DND-41 (cell line): ENCODE measurements around the gene ZCCHC2.

Source experiments
- ATAC-seq: fragments of 200-7000 bp; cut with Tn5 transposase; 3 replicates; pipeline ENCODE4 v1.9.1; 2021; ENCODE audit warnings: low read depth; ENCODE audit not compliant: insufficient read depth
- DNase-seq: peaks from one replicate; pipeline ENCODE4 v3.0.0-alpha.2; 2020
- H2AFZ ChIP-seq: 2 replicates; pipeline ENCODE4 v1.6.0; 2012; ENCODE audit warnings: low read depth, low read length
- H3K27ac ChIP-seq: 2 replicates; pipeline ENCODE4 v1.5.1; 2012; ENCODE audit warnings: low read length, inconsistent platforms
- H3K27me3 ChIP-seq: fragments of 200-600 bp; sonication (generic); 2 replicates; pipeline ENCODE4 v1.6.0; 2012; ENCODE audit warnings: low read length, mild to moderate bottlenecking, inconsistent platforms; ENCODE audit not compliant: insufficient read depth, poor library complexity
- H3K36me3 ChIP-seq: 2 replicates; pipeline ENCODE4 v1.5.1; 2012; ENCODE audit warnings: low read length, inconsistent platforms; ENCODE audit not compliant: insufficient read depth
- H3K4me1 ChIP-seq: 2 replicates; pipeline ENCODE4 v1.5.1; 2012; ENCODE audit warnings: mild to moderate bottlenecking, low read length; ENCODE audit not compliant: insufficient read depth
- H3K4me2 ChIP-seq: 2 replicates; pipeline ENCODE4 v1.6.0; 2012; ENCODE audit warnings: mild to moderate bottlenecking, moderate library complexity, low read length, inconsistent platforms; ENCODE audit not compliant: insufficient read depth
- H3K4me3 ChIP-seq, 2 experiments: fragments of 200-600 bp in 1 of 2; shearing (Covaris generic) in 1 of 2; 2 replicates each; pipeline ENCODE4 v1.5.1; 2012 to 2016; ENCODE audit warnings: inconsistent platforms in 2 of 2, low read length in 2 of 2, mild to moderate bottlenecking in 2 of 2, low read depth in 1 of 2, moderate library complexity in 1 of 2
- H3K79me2 ChIP-seq: 2 replicates; pipeline ENCODE4 v1.6.0; 2012; ENCODE audit warnings: low read length, inconsistent platforms; ENCODE audit not compliant: insufficient read depth
- H3K9ac ChIP-seq: 2 replicates; pipeline ENCODE4 v1.6.0; 2012; ENCODE audit warnings: low read depth, mild to moderate bottlenecking, inconsistent platforms, low read length, moderate library complexity
- H3K9me3 ChIP-seq: 2 replicates; pipeline ENCODE4 v1.5.1; 2012; ENCODE audit warnings: low read length, moderate library complexity, mild to moderate bottlenecking, inconsistent platforms; ENCODE audit not compliant: insufficient read depth, severe bottlenecking
- H4K20me1 ChIP-seq: 2 replicates; pipeline ENCODE4 v1.6.0; 2012; ENCODE audit warnings: low read length; ENCODE audit not compliant: insufficient read depth
- EZH2 ChIP-seq: IDR thresholded peaks from 3 replicates; pipeline ENCODE4 v1.6.1; 2012; ENCODE audit warnings: borderline replicate concordance, low read depth, mild to moderate bottlenecking, moderate library complexity, low read length, inconsistent platforms; ENCODE audit not compliant: severe bottlenecking
- TF ChIP-seq, protein P1 (sequence below): IDR thresholded peaks from 2 replicates; pipeline ENCODE4 v1.5.1; 2012; ENCODE audit warnings: borderline replicate concordance, low read length, moderate library complexity, mild to moderate bottlenecking; ENCODE audit not compliant: poor library complexity, severe bottlenecking; ENCODE audit errors: extremely low read depth

Gene ZCCHC2

DNA sequence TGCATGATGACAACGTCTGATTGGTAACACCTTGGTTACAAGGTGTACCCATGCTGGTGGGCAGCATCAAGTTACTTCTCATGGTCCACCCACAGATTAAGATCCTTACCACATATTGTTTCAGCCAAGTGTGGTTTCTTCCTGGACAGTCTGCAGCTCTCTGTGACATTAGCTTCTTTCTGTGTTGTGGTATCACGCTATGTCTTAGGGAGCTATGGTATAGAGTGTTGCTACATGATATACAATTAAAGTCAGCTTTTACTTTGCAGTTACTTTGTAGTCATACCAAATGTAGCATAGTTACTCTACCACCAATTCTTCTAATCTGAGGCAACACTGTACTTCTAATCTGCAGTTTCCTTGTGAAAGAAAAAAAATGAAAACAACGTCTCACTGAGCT lies 48.8 kb downstream of the ZCCHC2 start:
- DNase-seq, result no peak
- H3K4me2 ChIP-seq, result no peak overlapping the region
- ATAC-seq, result no peak
- H3K27me3 ChIP-seq, result no peaks in the 10 kb centered on the region
- H2AFZ ChIP-seq, result no peak overlapping the region
- H3K9ac ChIP-seq, result no peak overlapping the region
- H4K20me1 ChIP-seq, result no peaks in the 10 kb centered on the region
- no peak overlapping the region for H3K27ac ChIP-seq
- no peaks in the 10 kb centered on the region for H3K4me1 ChIP-seq
- TF ChIP-seq, protein P1, sequence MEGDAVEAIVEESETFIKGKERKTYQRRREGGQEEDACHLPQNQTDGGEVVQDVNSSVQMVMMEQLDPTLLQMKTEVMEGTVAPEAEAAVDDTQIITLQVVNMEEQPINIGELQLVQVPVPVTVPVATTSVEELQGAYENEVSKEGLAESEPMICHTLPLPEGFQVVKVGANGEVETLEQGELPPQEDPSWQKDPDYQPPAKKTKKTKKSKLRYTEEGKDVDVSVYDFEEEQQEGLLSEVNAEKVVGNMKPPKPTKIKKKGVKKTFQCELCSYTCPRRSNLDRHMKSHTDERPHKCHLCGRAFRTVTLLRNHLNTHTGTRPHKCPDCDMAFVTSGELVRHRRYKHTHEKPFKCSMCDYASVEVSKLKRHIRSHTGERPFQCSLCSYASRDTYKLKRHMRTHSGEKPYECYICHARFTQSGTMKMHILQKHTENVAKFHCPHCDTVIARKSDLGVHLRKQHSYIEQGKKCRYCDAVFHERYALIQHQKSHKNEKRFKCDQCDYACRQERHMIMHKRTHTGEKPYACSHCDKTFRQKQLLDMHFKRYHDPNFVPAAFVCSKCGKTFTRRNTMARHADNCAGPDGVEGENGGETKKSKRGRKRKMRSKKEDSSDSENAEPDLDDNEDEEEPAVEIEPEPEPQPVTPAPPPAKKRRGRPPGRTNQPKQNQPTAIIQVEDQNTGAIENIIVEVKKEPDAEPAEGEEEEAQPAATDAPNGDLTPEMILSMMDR, result no peak
- no peak overlapping the region for H3K4me3 ChIP-seq
- no peaks in the 10 kb centered on the region for H3K79me2 ChIP-seq
- no peaks in the 10 kb centered on the region for H3K9me3 ChIP-seq
- peaks cover 54% of the 10 kb centered on the region for H3K36me3 ChIP-seq

DNA sequence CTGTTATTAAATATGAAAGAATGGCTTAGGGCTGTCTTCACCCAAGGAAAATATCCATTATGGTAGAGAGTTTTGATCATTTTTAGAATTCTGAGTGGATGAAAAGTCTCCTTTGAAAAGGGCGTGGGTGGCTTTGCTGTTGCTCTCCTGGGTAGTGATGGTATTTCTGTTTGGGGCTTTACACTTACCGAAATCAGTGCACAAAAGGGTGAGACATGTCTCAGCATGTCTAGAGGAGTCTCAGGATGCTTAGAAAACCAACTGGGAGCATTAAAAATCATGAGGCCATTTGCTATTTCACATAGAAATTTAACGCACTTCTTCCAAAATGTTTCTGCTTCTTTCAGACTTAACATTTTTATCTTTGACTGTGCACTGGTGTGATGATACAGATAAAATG lies 49.6 kb downstream of the ZCCHC2 start:
- no peaks in the 10 kb centered on the region for H3K9me3 ChIP-seq
- no peak overlapping the region for H3K9ac ChIP-seq
- H3K36me3 ChIP-seq, result peaks cover 57% of the 10 kb centered on the region
- H3K4me2 ChIP-seq, result no peak overlapping the region
- ATAC-seq, result no peak
- no peak overlapping the region for H3K4me3 ChIP-seq
- H2AFZ ChIP-seq, result no peak overlapping the region
- DNase-seq, result no peak
- no peaks in the 10 kb centered on the region for H3K27me3 ChIP-seq
- H3K79me2 ChIP-seq, result no peaks in the 10 kb centered on the region
- no peak overlapping the region for H3K27ac ChIP-seq
- H3K4me1 ChIP-seq, result no peaks in the 10 kb centered on the region
- H4K20me1 ChIP-seq, result no peaks in the 10 kb centered on the region
- TF ChIP-seq, protein P1, result no peak
- TF ChIP-seq EZH2, result no peak

DNA sequence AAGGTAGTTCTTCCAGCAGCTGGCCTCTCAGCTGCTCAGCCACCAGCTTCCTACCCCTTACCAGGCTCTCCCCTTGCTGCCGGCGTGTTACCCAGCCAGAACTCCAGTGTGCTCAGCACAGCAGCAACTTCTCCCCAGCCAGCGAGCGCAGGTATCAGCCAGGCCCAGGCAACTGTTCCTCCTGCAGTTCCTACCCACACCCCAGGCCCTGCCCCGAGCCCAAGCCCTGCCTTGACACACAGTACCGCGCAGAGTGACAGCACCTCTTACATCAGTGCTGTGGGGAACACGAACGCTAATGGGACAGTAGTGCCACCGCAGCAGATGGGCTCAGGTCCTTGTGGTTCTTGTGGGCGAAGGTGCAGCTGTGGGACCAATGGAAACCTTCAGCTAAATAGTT lies 52.0 kb downstream of the ZCCHC2 start:
- Histone ChIP-seq H3K36me3 (peaks cover 52% of the 10 kb centered on the region), H3K27me3 (no peaks in the 10 kb centered on the region), H3K4me3 (no peak overlapping the region), H2AFZ (no peak overlapping the region), H3K27ac (no peak overlapping the region), H3K79me2 (no peaks in the 10 kb centered on the region), H3K9ac (no peak overlapping the region), H3K4me2 (no peak overlapping the region), H3K9me3 (no peaks in the 10 kb centered on the region), H3K4me1 (no peaks in the 10 kb centered on the region), H4K20me1 (no peaks in the 10 kb centered on the region)
- no peak for TF ChIP-seq EZH2
- TF ChIP-seq, protein P1, result no peak
- no peak for DNase-seq
- no peak for ATAC-seq

DNA sequence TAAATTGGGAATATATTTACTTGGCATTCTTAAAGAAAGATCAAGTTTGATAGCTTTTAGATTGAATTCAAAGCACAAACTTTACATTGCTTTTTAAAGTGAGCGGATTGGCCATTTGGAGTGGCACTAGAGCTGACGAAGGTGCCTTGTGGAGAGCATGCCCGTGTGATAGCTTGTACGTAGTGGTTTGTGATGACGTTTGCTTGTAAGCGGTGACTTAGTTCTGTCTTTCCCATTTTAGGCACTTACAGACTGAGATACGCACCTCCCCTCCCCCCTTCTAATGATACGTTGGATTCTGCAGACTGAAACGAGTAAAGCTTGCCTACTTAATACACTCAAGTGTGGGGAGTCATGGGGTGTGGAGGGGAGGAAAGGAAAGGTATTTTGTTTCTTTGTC lies 53.4 kb downstream of the ZCCHC2 start:
- Histone ChIP-seq H3K27me3 (no peaks in the 10 kb centered on the region), H3K4me3 (no peak overlapping the region), H2AFZ (no peak overlapping the region), H4K20me1 (no peaks in the 10 kb centered on the region), H3K79me2 (no peaks in the 10 kb centered on the region), H3K9me3 (no peaks in the 10 kb centered on the region), H3K36me3 (peaks cover 38% of the 10 kb centered on the region), H3K9ac (no peak overlapping the region), H3K4me2 (no peak overlapping the region), H3K27ac (no peak overlapping the region), H3K4me1 (no peaks in the 10 kb centered on the region)
- DNase-seq (no peak), ATAC-seq (no peak)
- TF ChIP-seq, protein P1, result no peak
- no peak for TF ChIP-seq EZH2
